ENCODE results near the gene CLDN25. TPM values are rescaled to one million over a fixed set of nuclear protein-coding genes. Genes with fewer than 3 reads are reported as not detected.

CLDN25 gene
- total RNA-seq = not detected in 2 replicates

DNA sequence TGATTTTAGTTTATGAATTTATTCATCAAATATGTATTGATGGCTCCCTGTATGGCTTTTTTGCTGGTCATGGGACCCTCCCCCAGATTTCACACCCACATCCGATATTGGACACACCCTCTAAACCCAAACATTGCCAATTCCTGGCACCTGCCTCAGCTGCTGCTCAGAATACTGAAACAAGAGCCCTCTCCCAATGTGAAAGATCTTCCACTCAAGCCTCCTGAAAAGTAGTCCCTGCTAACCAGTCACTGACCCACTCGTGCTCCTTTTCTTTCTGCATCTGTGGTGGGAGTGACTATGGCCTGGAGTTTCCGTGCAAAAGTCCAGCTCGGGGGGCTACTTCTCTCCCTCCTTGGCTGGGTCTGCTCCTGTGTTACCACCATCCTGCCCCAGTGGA, at the start of gene CLDN25:
CLDN25 (plus strand) TSS at position 301 of the 400 bp plus-strand sequence; CDS start at position 301, 0 bp downstream.

DNA sequence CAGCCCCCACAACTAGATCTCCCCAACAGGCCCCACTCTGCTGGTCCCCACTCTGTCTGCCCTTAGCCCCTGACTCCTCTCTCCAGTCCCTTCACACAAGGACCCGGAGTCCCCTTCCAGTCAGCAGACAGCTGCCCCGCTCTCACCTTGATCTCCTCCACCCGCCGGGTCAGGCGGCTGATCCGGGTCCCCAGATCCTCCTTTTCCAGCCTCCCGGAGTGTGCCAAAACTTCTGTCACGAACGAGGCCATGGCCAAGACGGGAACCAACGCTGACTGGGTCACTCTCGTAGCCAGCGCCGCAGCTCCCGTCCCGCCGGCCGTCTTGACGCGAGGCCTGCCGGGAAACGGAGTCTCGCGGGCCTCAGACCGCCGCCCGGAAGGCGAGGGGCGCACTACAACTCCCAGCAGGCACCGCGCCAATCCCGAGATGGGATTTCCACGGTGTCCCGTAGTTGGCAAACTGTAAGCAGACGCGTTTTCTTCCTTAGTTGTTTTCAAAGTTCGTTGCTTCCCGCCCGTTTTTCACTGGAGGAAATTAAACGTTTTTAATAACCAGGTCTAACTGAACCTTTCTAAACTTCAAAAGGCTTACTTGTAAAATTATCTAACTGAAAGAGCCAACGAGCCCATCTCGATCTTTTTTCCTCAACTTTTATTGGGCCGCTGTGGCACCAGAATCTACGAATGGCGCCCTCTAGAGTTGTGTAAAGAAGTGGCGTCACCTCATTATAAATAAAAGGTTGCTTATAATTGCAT, 6.0 kb upstream of the CLDN25 start, which contains the start of gene ZW10:
ZW10 (minus strand) TSS at position 277 of the 758 bp plus-strand sequence; CDS start at position 251, 26 bp downstream.

Other genes starting within 250 kb of the CLDN25 start
- 0.11 and 0.26 TPM in 2 replicates for gene TMPRSS5, start 73.5 kb upstream of the CLDN25 start, total RNA-seq
- 12.8 and 19.3 TPM in 2 replicates for gene ZW10, start 6.1 kb upstream of the CLDN25 start, total RNA-seq
- 23.3 and 32.7 TPM in 2 replicates for gene USP28, start 95.8 kb downstream of the CLDN25 start, total RNA-seq
- gene HTR3B, start 125.0 kb downstream of the CLDN25 start, total RNA-seq = not detected in 2 replicates
- not detected in 2 replicates for gene HTR3A, start 195.3 kb downstream of the CLDN25 start, total RNA-seq

Data from dermis lymphatic vessel endothelial cell (primary cell).